HL-60 (cell line): ENCODE data around the gene RPS6KC1.

ENCODE experiments used
- CTCF ChIP-seq: IDR thresholded peaks from one replicate; pipeline ENCODE4 v1.5.1; 2011; ENCODE audit warnings: low read length, control low read depth, inconsistent platforms; ENCODE audit not compliant: insufficient read depth
- GABPA ChIP-seq: IDR thresholded peaks from 2 replicates; pipeline ENCODE4 v1.6.1; 2012; ENCODE audit warnings: low read depth
- POLR2AphosphoS5 ChIP-seq: IDR thresholded peaks from 2 replicates; pipeline ENCODE4 v1.6.1; 2012; ENCODE audit warnings: low read depth
- TF ChIP-seq, protein P1 (sequence below): IDR thresholded peaks from 2 replicates; pipeline ENCODE4 v1.6.1; 2012; ENCODE audit warnings: low read depth; ENCODE audit not compliant: insufficient replicate concordance

DNA sequence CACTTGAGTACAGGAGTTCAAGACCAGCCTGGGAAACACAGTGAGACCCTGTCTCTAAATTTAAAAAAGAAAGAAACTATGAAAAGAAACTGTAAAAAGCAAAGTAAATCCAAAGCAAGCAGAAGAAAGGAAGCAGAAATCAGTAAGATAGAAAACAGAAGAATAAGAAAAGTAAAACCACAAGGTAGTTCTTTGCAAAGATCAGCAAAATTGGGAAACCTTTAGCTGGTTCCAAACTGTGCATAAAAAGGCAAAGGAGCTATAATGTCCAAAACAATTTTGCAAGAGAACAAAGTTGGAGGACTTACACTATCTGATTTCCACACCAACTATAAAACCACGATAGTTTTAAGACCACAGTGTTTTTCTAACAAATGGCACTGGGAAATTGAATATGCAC is 218.8 kb downstream of the RPS6KC1 start:
- TF ChIP-seq, protein P1, sequence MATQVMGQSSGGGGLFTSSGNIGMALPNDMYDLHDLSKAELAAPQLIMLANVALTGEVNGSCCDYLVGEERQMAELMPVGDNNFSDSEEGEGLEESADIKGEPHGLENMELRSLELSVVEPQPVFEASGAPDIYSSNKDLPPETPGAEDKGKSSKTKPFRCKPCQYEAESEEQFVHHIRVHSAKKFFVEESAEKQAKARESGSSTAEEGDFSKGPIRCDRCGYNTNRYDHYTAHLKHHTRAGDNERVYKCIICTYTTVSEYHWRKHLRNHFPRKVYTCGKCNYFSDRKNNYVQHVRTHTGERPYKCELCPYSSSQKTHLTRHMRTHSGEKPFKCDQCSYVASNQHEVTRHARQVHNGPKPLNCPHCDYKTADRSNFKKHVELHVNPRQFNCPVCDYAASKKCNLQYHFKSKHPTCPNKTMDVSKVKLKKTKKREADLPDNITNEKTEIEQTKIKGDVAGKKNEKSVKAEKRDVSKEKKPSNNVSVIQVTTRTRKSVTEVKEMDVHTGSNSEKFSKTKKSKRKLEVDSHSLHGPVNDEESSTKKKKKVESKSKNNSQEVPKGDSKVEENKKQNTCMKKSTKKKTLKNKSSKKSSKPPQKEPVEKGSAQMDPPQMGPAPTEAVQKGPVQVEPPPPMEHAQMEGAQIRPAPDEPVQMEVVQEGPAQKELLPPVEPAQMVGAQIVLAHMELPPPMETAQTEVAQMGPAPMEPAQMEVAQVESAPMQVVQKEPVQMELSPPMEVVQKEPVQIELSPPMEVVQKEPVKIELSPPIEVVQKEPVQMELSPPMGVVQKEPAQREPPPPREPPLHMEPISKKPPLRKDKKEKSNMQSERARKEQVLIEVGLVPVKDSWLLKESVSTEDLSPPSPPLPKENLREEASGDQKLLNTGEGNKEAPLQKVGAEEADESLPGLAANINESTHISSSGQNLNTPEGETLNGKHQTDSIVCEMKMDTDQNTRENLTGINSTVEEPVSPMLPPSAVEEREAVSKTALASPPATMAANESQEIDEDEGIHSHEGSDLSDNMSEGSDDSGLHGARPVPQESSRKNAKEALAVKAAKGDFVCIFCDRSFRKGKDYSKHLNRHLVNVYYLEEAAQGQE = no peak
- no peak for TF ChIP-seq CTCF
- no peak for TF ChIP-seq POLR2AphosphoS5
- no peak for TF ChIP-seq GABPA
